GM12878 (cell line): ENCODE results near the gene FFAR3. TPM values are rescaled to one million over a fixed set of nuclear protein-coding genes. Genes with fewer than 3 reads are reported as not detected.

Experiments
- CBFB ChIP-seq: IDR thresholded peaks from 2 replicates; pipeline ENCODE4 v1.6.1; 2016; ENCODE audit warnings: antibody characterized with exemption, low read depth
- CHD4 ChIP-seq: fragments of 200-600 bp; sonication (generic); IDR thresholded peaks from 2 replicates; pipeline ENCODE4 v1.6.1; 2016; ENCODE audit warnings: mild to moderate bottlenecking
- EED ChIP-seq: sonication (generic); IDR thresholded peaks from 2 replicates; pipeline ENCODE4 v1.6.1; 2016; ENCODE audit warnings: antibody characterized with exemption, low read depth
- EGR1 ChIP-seq, 2 experiments: IDR thresholded peaks; 1 replicate in 1 of 2; 2 replicates in 1 of 2; pipeline ENCODE4 v1.6.1; 2011 to 2012; ENCODE audit warnings: low read depth in 2 of 2, low read length in 2 of 2, borderline replicate concordance in 1 of 2, mild to moderate bottlenecking in 1 of 2, moderate library complexity in 1 of 2
- EP300 ChIP-seq, 2 experiments: fragments of 150-350 bp in 1 of 2; IDR thresholded peaks; 2 replicates each; pipeline ENCODE4 v1.6.1; 2011 to 2012; ENCODE audit warnings: low read depth in 2 of 2, low read length in 2 of 2, borderline replicate concordance in 1 of 2, improper control_type of control experiment in 1 of 2, inconsistent platforms in 1 of 2; ENCODE audit not compliant: control insufficient read depth in 1 of 2
- ESRRA ChIP-seq: IDR thresholded peaks from 2 replicates; pipeline ENCODE4 v1.6.1; 2012; ENCODE audit warnings: mild to moderate bottlenecking, low read length, improper control_type of control experiment
- KDM1A ChIP-seq: fragments of 200-600 bp; sonication (generic); IDR thresholded peaks from 2 replicates; pipeline ENCODE4 v1.6.1; 2016; ENCODE audit warnings: borderline replicate concordance
- MYC ChIP-seq: IDR thresholded peaks from 2 replicates; pipeline ENCODE4 v1.6.1; 2011; ENCODE audit warnings: mild to moderate bottlenecking, low read length, moderate library complexity, inconsistent platforms; ENCODE audit not compliant: insufficient read depth, insufficient replicate concordance, insufficient read length, severe bottlenecking
- NBN ChIP-seq: fragments of 450-650 bp; IDR thresholded peaks from 2 replicates; pipeline ENCODE4 v1.6.1; 2016
- NR2C2 ChIP-seq: IDR thresholded peaks from 2 replicates; pipeline ENCODE4 v1.6.1; 2011; ENCODE audit warnings: borderline replicate concordance, low read depth; ENCODE audit not compliant: control insufficient read depth, insufficient read length
- PAX8 ChIP-seq: fragments of 450-650 bp; IDR thresholded peaks from 2 replicates; pipeline ENCODE4 v1.6.1; 2017; ENCODE audit warnings: mild to moderate bottlenecking, moderate library complexity
- PML ChIP-seq: IDR thresholded peaks from 2 replicates; pipeline ENCODE4 v1.6.1; 2012; ENCODE audit warnings: low read length, inconsistent platforms
- POLR2AphosphoS5 ChIP-seq: IDR thresholded peaks from 2 replicates; pipeline ENCODE4 v1.6.1; 2011; ENCODE audit warnings: mild to moderate bottlenecking, low read length, inconsistent platforms
- RAD51 ChIP-seq: fragments of 450-650 bp; IDR thresholded peaks from 2 replicates; pipeline ENCODE4 v1.6.1; 2016; ENCODE audit warnings: moderate library complexity, mild to moderate bottlenecking, inconsistent platforms
- SMARCA5 ChIP-seq: fragments of 450-650 bp; IDR thresholded peaks from 2 replicates; pipeline ENCODE4 v1.6.1; 2017; ENCODE audit warnings: mild to moderate bottlenecking
- SUZ12 ChIP-seq: fragments of 200-600 bp; sonication (generic); IDR thresholded peaks from one replicate; pipeline ENCODE4 v1.6.1; 2018; ENCODE audit warnings: antibody characterized with exemption, mild to moderate bottlenecking; ENCODE audit not compliant: unreplicated experiment
- TCF3 ChIP-seq: IDR thresholded peaks from 2 replicates; pipeline ENCODE4 v1.6.1; 2012; ENCODE audit warnings: low read depth, mild to moderate bottlenecking, low read length, borderline replicate concordance; ENCODE audit not compliant: insufficient read depth
- ZBED1 ChIP-seq: IDR thresholded peaks from 2 replicates; pipeline ENCODE4 v1.6.1; 2016; ENCODE audit warnings: borderline replicate concordance
- ZNF384 ChIP-seq: IDR thresholded peaks from 2 replicates; pipeline ENCODE4 v1.6.1; 2012; ENCODE audit warnings: low read depth, mild to moderate bottlenecking, low read length, improper control_type of control experiment, borderline replicate concordance
- ZNF622 ChIP-seq: fragments of 450-650 bp; IDR thresholded peaks from 2 replicates; pipeline ENCODE4 v1.6.1; 2017; ENCODE audit warnings: mild to moderate bottlenecking, inconsistent platforms
- polyA plus RNA-seq, 11 experiments: library from polyadenylated mRNA; depleted of rRNA in 4 of 11; unstranded in 6 of 11; stranded (reverse) in 5 of 11; fragments of >200 nt; fragmentation: Nextera tagmentation in 4 of 11; fragmentation: Illumina TruSeq in 1 of 11; extraction: Ambion mirVana in 4 of 11; extraction: Trizol in 1 of 11; gene quantifications; 1 replicate in 1 of 11; 2 replicates in 10 of 11; pipeline versions ENCODE4 v1.2.1 to v1.2.3, GENCODE V29; 2011 to 2016; ENCODE audit warnings: inconsistent platforms in 2 of 11, missing spikeins in 2 of 11, low read depth in 1 of 11
- total RNA-seq, 4 experiments: library from RNA; depleted of rRNA in 3 of 4; stranded (reverse); fragments of >200 nt in 3 of 4; fragmentation: Illumina TruSeq in 1 of 4; extraction: Trizol in 1 of 4; gene quantifications; 2 replicates each; pipeline versions ENCODE4 v1.2.1 to v1.2.3, GENCODE V29; 2013 to 2021
- TF ChIP-seq, protein P1 (sequence below): fragments of 450-650 bp; IDR thresholded peaks from 2 replicates; pipeline ENCODE4 v1.6.1; 2017; ENCODE audit warnings: low read depth, mild to moderate bottlenecking, moderate library complexity
- TF ChIP-seq, protein P2 (sequence below): IDR thresholded peaks from 2 replicates; pipeline ENCODE4 v1.6.1; 2011; ENCODE audit warnings: borderline replicate concordance, low read depth, mild to moderate bottlenecking, moderate library complexity, mixed read lengths, low read length; ENCODE audit not compliant: insufficient read depth; ENCODE audit errors: extremely low read length
- TF ChIP-seq, protein P3 (sequence below): fragments of 450-650 bp; IDR thresholded peaks from 2 replicates; pipeline ENCODE4 v1.6.1; 2018; ENCODE audit warnings: mild to moderate bottlenecking, low read depth, moderate library complexity; ENCODE audit not compliant: partially characterized antibody
- TF ChIP-seq, protein P4 (sequence below): IDR thresholded peaks from 2 replicates; pipeline ENCODE4 v1.6.1; 2012; ENCODE audit warnings: low read depth, low read length, improper control_type of control experiment

The FFAR3 gene
- total and polyA plus RNA-seq, 10 of the 15 experiments (the other 5 are each of a cell fraction or from before 2014, with no cell fraction given), result 0.15 to 0.18 TPM; not detected in 8

DNA sequence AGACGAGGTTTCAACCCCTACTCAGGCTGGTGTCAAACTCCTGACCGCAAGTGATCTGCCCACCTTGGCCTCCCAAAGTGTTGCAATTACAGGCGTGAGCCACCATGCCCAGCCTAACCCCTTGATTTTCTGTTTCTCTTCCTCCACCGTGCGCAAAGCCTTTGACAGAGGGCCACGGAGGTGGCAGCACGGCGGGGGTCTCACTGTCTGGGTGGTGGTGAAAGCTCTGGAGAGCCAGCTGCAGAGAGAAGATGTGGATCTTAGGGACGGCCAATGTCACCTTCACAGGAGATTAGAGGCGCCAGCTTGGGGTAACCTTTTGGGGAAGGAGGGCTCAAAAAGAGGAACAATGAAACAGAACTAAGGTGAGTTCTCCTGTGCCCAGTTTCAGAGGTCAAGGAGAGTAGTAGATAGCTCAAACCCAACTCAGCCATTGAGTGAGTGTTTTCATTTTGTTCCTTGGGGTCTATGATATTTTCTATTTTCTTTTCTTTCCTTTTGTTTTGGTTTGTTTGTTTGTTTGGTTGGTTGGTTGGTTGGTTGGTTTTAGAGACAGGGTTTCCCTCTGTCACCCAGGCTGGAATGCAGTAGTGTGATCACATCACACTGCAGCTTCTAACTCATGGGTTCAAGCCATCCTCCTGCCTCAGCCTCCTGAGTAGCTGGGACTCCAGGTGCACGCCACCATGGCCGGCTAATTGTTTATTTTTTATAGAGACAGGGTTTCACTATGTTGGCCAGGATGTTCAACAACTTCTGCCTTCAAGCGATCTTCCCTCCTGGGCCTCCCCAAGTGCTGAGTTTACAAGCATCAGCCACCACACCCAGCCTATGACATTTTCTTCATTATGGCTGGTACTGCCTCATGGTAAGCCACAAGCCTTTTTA lies 50.3 kb downstream of the FFAR3 start (continued):
- TF ChIP-seq, protein P1, sequence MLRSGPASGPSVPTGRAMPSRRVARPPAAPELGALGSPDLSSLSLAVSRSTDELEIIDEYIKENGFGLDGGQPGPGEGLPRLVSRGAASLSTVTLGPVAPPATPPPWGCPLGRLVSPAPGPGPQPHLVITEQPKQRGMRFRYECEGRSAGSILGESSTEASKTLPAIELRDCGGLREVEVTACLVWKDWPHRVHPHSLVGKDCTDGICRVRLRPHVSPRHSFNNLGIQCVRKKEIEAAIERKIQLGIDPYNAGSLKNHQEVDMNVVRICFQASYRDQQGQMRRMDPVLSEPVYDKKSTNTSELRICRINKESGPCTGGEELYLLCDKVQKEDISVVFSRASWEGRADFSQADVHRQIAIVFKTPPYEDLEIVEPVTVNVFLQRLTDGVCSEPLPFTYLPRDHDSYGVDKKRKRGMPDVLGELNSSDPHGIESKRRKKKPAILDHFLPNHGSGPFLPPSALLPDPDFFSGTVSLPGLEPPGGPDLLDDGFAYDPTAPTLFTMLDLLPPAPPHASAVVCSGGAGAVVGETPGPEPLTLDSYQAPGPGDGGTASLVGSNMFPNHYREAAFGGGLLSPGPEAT, result peak; percentile 56; the same call in 1 of the 2 replicates
- TF ChIP-seq PML, result no peak
- no peak for TF ChIP-seq ZNF622
- no peak for TF ChIP-seq POLR2AphosphoS5
- no peak for TF ChIP-seq EGR1 (IDR thresholded peaks at IDR 0.05; ENCODE audit: borderline replicate concordance in 1 of 2, low read depth in 2 of 2, low read length in 2 of 2)
- TF ChIP-seq SUZ12, result no peak
- TF ChIP-seq, protein P2, sequence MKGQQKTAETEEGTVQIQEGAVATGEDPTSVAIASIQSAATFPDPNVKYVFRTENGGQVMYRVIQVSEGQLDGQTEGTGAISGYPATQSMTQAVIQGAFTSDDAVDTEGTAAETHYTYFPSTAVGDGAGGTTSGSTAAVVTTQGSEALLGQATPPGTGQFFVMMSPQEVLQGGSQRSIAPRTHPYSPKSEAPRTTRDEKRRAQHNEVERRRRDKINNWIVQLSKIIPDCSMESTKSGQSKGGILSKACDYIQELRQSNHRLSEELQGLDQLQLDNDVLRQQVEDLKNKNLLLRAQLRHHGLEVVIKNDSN, result no peak
- TF ChIP-seq TCF3, result no peak
- TF ChIP-seq PAX8, result peak; percentile 43; the same call in 1 of the 2 replicates
- TF ChIP-seq EED, result peak; percentile 69
- TF ChIP-seq KDM1A, result no peak
- TF ChIP-seq EP300 (IDR thresholded peaks at IDR 0.05; ENCODE audit: borderline replicate concordance in 1 of 2, control insufficient read depth in 1 of 2, low read depth in 2 of 2, low read length in 2 of 2), result peak; percentile 54 to 68; a peak in 2 of 4 replicates
- TF ChIP-seq NR2C2, result no peak
- TF ChIP-seq CHD4, result no peak
- TF ChIP-seq ESRRA, result peak; percentile 90; the same call in 1 of the 2 replicates
- TF ChIP-seq SMARCA5, result peak; percentile 68; the same call in 1 of the 2 replicates
- no peak for TF ChIP-seq RAD51
- no peak for TF ChIP-seq ZNF384
- TF ChIP-seq, protein P3, sequence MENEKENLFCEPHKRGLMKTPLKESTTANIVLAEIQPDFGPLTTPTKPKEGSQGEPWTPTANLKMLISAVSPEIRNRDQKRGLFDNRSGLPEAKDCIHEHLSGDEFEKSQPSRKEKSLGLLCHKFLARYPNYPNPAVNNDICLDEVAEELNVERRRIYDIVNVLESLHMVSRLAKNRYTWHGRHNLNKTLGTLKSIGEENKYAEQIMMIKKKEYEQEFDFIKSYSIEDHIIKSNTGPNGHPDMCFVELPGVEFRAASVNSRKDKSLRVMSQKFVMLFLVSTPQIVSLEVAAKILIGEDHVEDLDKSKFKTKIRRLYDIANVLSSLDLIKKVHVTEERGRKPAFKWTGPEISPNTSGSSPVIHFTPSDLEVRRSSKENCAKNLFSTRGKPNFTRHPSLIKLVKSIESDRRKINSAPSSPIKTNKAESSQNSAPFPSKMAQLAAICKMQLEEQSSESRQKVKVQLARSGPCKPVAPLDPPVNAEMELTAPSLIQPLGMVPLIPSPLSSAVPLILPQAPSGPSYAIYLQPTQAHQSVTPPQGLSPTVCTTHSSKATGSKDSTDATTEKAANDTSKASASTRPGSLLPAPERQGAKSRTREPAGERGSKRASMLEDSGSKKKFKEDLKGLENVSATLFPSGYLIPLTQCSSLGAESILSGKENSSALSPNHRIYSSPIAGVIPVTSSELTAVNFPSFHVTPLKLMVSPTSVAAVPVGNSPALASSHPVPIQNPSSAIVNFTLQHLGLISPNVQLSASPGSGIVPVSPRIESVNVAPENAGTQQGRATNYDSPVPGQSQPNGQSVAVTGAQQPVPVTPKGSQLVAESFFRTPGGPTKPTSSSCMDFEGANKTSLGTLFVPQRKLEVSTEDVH, result no peak
- TF ChIP-seq CBFB, result no peak
- TF ChIP-seq NBN, result peak; percentile 77
- no peak for TF ChIP-seq ZBED1
- TF ChIP-seq MYC, result no peak
- TF ChIP-seq, protein P4, sequence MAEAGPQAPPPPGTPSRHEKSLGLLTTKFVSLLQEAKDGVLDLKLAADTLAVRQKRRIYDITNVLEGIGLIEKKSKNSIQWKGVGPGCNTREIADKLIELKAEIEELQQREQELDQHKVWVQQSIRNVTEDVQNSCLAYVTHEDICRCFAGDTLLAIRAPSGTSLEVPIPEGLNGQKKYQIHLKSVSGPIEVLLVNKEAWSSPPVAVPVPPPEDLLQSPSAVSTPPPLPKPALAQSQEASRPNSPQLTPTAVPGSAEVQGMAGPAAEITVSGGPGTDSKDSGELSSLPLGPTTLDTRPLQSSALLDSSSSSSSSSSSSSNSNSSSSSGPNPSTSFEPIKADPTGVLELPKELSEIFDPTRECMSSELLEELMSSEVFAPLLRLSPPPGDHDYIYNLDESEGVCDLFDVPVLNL, result no peak
